PFSK-1 (cell line): ENCODE measurements around the gene RERE.

Experiments used
- FOXP2 ChIP-seq: optimal IDR thresholded peaks from 2 replicates; pipeline ENCODE3; 2011; ENCODE audit warnings: borderline replicate concordance, control low read depth, inconsistent platforms; ENCODE audit not compliant: insufficient read depth; ENCODE audit errors: extremely low read length, extremely low read depth
- POLR2AphosphoS5 ChIP-seq: IDR thresholded peaks from 2 replicates; pipeline ENCODE4 v1.6.1; 2012; ENCODE audit warnings: low read depth, mild to moderate bottlenecking, control low read depth, low read length, moderate library complexity
- REST ChIP-seq, 2 experiments: IDR thresholded peaks; 2 replicates each; pipeline versions ENCODE4 v1.6.1 to v1.8.0; 2011 to 2012; ENCODE audit warnings: low read depth in 2 of 2, low read length in 2 of 2, control low read depth in 1 of 2, inconsistent platforms in 1 of 2, mild to moderate bottlenecking in 1 of 2, moderate library complexity in 1 of 2; ENCODE audit not compliant: insufficient read depth in 1 of 2
- SIN3A ChIP-seq: IDR thresholded peaks from 2 replicates; pipeline ENCODE4 v1.6.1; 2012; ENCODE audit warnings: mild to moderate bottlenecking, low read length, moderate library complexity, borderline replicate concordance; ENCODE audit not compliant: insufficient read depth
- TAF1 ChIP-seq: IDR thresholded peaks from 2 replicates; pipeline ENCODE4 v1.6.1; 2012; ENCODE audit warnings: low read length, control low read depth, borderline replicate concordance; ENCODE audit not compliant: insufficient read depth

RERE gene

GRCh38 chr1:8303876-8304275 is 513.6 kb downstream of the RERE start:
- TF ChIP-seq SIN3A = no peak

GRCh38 chr1:8303141-8303540 is 514.3 kb downstream of the RERE start:
- no peak for TF ChIP-seq TAF1
- no peak for TF ChIP-seq FOXP2
- no peak for TF ChIP-seq POLR2AphosphoS5
- TF ChIP-seq REST (IDR thresholded peaks at IDR 0.05; ENCODE audit: insufficient read depth in 1 of 2, low read depth in 2 of 2, low read length in 2 of 2) = no peak
- no peak for TF ChIP-seq SIN3A
